ENCODE measurements around the gene ECSIT.

DNA sequence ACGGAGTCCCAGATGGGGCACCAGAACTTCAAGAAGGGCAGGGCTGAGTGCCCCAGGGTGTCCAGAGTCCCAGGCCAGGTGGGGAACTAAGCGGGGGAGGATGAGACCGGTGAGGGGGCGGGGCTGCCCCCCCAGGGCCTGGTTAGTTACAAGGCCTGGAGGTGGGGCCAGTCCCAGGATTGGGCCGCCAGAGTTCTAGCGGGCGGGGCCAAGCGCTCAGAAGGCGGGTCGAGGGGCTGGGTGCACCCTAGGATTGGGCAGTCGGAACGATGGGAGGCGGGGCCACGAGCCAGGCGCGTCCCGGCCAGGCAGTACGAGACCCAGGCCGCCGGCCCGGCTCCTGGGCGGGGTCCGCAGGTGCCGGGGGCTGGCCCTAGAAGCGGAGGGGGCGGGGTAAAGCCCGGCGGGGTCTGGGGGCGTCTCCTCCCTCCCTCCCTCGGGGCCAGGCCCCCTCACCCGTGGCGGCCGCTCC, 23.9 kb downstream of the ECSIT start:
- TF ChIP-seq, protein P1, sequence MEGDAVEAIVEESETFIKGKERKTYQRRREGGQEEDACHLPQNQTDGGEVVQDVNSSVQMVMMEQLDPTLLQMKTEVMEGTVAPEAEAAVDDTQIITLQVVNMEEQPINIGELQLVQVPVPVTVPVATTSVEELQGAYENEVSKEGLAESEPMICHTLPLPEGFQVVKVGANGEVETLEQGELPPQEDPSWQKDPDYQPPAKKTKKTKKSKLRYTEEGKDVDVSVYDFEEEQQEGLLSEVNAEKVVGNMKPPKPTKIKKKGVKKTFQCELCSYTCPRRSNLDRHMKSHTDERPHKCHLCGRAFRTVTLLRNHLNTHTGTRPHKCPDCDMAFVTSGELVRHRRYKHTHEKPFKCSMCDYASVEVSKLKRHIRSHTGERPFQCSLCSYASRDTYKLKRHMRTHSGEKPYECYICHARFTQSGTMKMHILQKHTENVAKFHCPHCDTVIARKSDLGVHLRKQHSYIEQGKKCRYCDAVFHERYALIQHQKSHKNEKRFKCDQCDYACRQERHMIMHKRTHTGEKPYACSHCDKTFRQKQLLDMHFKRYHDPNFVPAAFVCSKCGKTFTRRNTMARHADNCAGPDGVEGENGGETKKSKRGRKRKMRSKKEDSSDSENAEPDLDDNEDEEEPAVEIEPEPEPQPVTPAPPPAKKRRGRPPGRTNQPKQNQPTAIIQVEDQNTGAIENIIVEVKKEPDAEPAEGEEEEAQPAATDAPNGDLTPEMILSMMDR (IDR thresholded peaks at IDR 0.05), result no peak
- TF ChIP-seq POLR2A (IDR thresholded peaks at IDR 0.05), result no peak
